OCI-M1 (cell line): ENCODE measurements around the gene MTMR12.
"Not testable (repeated sequence)": the region's sequence is repeated elsewhere in the genome, so short reads cannot be mapped to it uniquely, and the experiment has no call there.

Experiments used
- DNase-seq: peaks from one replicate; lab custom pipeline; 2025; lab: John Stamatoyannopoulos, UW

MTMR12 gene

DNA sequence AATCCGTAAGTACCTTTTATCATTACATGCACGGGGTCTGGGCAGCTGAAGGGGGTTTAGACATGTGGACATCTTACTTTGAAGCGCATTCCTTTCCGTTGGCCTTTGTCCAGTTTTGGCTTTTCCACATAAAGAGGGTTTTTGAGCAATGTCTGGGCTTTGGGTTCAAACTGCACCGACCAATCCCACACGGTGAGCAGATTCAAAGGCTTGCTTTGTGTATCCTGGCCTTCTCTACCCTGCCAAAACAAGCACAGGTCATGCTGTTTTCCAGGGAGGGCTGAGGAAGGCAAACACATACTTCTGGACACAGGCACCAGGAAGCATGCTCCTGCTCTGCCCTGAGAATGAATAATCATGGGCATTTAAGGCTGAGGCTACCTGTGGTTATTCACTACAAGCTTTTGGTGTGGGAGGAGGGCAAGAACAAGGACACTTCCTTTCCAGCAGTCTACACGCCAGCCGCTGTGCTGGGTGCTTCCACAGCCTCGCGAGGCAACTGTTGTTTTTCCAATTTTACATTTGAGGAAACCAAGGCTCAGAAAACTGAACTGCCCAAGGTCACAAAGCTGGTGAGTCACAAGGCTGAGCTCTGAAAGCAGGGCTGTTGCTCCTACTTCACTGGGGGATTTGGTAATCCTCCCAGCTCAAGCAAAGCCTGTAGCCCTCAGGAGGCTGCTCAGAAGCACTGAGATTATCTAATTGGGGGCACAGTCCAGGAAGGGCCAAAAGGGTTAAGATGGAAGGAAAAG lies 78.9 kb downstream of the MTMR12 start:
- DNase-seq = no peak

DNA sequence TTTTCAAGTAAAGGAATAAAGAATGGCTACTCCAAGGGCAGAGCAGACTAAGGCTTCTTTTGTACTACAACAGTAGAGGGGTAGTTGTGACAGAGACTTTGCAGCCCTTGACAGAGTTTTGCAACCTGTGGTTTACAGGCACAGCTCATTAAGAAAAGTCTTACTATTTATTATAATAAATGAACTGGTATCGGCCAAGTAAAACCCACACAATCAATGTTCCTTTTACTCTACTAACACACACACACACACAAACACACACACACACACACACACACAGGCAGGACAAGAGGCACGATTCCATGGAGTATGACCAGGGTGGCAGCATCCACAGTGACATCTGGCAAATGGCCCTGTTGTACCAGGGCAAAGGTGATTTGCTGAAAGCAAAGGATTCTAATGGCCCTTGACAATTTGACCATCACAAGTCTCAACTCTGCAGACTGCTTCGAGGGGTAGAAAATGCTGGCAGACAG lies 79.5 kb downstream of the MTMR12 start:
- DNase-seq = no peak

DNA sequence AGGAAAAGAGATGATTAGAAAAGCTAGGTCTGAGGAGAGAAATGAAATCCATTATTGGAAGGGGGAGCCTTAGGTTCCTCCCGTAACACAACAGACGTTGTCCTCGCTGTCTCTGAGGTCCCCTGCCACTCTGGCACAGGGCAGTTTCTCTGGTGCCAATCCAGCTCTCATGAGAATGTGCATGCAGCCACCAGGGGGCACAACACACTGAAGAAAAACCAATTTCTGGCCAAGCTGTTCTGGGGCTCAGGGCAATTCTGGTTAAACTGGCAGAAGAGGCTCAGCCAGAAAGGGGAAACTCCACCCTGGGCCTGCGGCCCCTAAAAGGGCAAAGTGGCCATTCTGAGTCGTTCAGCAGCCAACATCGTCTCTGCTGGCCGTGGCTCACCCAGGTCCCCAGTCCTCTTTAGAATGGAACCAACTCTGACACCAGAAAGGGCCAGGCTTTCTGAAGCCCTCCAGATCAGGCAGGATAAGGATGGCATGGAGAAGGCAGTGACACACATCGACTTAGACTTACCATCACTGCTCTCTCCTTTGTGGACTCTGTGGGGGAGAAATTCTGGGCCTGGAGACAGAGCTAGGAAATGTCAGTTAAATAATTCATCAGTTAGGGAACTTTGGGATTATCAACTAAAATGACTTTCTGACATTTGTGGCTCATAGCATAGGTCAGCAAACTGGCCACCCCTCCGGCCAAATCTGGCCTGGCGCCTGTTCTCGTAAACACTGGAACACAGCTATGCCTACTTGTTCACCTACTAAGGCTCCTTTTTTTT lies 80.1 kb downstream of the MTMR12 start:
- DNase-seq = peak; percentile 71

DNA sequence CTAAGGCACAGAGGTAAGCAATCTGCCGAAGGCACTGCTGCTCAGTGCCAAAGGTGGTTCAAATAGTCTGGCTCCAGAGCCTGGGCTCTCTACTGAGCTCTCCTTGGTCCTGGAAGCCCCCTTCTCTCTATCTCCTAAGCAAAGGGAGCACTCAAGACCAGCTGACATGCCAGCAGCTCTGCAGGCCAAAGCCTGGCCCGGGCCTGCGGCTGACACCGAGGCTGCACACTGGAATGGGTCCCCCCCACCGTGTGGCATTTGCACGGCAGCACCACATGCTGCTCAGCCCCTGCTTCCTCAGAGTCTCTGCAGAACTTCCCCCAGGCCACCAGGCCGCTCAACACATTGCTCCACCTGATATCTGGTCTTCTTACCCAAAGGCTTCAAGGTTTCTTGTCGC lies 80.8 kb downstream of the MTMR12 start:
- DNase-seq = no peak

DNA sequence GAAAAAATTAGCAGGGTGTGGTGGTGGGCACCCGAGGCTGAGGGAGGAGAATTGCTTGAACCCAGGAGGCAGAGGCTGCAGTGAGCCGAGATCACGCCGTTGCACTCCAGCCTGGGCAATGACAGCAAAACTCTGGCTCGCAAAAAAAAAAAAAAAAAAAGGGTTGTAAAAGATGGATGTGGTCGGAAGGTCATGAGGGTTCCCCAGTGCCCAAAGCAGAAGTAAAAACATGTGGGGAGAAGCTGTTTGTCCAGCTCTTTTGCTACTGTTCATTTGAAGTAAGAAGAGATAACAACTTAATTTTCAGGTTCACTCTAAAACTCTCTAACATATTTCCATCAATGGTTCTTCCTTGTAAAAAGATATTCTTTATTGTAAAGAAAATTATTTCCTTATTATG lies 81.5 kb downstream of the MTMR12 start:
- no peak for DNase-seq

DNA sequence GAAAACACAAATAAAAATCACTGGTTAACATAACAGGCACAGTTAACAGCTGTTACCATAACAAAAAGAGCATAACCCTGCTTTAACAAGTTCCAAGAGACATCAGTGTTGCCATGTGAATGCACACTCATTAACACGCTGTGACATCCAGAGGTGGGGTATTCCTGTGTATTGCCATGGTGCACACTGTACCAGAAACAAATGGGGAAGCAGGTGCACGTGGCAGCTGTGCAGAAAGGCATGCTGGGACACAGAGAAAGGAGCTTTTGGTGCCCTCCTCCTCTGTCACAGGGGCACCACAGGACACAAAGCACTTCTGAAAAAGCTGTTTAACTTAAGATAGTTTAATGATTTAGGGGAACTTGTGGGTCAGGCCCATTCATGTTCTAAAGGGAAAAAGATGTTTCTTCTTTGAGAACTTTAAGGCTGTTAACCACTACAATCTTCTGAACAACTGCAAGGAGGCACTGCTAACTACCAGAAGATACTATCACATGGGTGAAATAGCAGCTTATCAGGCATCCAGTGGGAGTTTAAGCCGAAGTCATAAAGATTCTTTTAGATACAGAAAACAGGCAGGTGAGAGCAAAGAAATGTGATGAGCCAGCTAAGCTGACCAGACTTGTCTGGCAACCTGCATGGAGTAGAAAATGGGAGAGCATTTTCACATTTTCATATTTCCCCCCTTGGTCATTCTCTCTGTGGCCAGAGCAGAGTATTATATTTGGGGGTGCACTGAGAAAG lies 82.2 kb downstream of the MTMR12 start:
- DNase-seq = no peak

DNA sequence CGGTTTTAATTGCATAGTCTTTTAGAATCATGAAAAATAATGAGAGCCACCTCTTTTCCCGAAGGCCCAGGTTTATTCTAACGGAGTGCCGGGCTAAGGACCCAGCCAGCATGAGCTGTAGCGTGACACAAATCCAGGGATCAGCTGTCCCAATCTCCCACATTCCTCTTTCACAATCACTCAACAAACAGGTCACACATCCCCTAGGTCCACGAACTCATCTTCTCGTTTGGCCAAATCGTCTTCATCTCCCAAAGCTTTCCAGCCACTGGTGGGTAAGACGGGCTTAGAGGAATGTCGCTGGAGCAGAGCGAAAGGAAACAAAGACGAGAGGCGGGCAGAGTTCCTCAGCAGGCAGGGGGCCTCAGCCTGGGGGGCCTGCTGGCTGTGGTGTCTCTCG lies 83.2 kb downstream of the MTMR12 start:
- DNase-seq = no peak

DNA sequence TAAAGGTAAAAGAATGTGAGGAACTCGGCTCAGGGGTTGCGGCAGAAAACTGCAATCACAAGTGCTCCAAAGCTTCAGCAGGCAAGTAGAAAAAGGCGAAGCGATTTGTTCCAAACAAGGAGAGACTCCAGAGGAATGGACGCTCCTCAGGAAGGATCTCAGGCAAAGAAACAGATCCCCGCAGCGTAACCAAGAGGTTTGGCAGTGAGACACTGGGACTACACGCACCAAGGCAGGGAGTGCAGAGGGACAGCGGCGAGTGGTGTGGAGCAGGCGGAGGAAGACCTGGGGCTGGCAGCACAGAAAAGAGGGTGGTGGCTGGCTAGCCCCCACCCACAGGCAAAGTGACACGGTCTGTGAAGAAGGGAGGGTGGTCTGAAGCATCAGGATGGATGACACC lies 83.9 kb downstream of the MTMR12 start:
- DNase-seq = no peak

DNA sequence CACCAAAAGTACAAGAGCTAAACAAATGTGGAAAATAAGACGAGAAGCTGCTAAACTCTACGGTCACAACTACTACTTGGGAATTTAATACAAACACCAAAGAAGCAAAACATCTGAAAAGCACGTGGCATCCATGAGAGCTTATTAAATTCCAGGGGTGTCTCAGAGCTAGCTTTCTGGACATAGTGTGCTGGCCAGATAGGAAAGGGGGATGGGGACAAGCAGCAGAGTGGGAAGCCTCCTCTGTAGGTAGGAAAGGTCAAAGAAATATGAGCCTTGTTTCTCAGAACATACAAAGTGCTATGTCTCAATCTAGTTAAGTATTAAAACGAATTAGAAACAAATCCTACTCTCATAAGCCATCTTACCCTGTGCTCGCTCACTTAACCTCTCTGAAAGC lies 87.3 kb downstream of the MTMR12 start:
- no peak for DNase-seq

DNA sequence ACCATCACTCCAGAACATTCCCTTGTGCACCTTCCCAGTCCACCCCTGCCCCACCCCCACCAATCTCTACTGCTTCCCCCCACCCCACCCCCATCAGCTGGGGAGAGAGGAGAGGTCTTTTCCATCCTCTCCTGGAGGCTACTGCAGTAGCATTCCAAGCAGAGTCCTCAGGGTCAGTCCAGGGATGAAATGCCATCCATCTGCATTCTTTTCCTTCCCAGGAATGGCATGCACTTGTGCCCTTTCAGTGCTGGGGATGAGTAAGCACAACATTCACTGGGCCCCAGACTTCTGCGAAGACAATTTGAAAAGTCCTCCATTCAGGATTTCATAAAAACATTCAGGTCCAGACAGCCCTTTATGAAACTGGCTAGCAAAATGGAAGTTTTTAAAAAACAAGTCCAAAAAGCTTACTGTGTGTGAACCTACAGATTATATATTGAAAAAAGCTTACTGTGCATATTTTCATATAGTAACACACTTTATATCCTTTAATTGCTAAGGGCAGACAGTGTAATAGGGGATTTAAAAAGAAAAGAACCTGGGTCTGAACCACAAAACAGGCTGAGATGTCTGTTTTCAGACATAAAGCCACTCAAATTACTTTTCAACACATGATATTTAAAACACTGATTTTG lies 88.6 kb downstream of the MTMR12 start:
- DNase-seq = no peak

DNA sequence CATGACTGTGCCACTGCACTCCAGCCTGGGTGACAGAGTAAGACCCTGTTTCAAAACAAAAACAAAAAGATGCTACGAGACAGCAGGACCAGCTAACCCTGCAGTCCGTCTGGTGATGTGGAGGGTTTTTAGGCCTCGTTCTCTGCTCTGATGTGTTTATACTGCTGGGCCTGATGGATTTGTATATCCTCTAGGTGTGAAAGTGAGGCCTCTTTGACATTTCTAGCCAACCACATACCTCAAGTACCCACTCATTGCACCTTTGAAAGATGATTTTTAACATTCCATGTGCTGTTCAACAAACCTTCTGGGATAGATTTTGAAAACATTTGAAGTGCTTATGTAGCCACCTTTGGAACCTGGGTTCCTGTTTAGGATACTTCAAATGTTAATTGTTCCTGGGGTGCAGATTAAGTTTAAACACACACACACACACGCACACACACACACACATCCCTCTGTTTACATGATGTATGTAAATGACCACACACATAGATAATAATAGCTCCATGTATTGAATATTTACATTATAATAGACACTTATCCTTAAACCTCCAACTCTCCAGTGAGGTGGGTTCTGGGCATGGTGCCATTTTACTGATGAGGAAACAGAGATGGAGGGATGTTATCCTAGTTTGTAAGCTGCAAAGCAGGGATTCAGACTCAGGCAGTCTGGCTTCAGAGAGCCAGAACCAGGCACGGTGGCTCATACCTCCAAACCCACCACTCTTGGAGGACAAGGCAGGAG lies 89.8 kb downstream of the MTMR12 start:
- no peak for DNase-seq

DNA sequence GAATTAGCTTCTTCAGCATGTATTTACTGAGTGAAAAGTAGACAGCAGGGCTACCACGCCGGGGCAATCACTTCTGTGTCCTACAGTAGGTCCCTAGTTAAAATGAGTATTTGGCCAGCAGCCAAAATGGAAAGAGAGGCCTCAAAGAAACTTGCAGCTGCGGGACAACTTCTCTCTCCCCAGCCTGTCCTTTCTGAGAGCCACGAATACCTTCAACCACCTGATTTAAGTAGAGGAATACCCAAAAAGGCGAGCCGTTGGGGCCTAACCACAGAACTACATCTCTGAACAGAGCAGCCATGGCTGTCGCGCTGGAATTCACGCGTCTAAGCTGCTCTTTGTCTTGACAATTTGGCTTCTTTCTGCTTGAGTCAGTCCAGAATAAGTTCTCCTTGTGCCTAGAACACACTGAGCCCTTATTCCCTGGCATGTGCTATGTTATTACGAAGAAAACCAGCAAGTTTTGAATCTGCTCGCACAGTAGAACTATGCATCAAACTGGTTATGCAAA lies 94.8 kb downstream of the MTMR12 start:
- DNase-seq = peak; percentile 45

DNA sequence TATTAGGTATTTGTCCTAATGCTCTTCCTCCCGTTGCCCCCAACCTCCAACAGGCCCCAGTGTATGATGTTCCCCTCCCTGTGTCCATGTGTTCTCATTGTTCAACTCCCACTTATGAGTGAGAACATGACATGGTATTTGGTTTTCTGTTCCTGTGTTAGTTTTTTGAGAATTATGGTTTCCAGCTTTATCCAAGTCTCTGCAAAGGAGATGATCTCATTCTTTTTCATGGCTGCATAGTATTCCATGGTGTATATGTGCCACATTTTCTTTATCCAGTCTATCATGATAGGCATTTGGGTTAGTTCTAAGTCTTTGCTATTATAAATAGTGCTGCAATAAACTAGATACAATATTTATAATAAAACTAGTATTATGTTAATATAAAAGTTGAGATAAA lies 98.4 kb downstream of the MTMR12 start:
- DNase-seq = not testable (repeated sequence)

DNA sequence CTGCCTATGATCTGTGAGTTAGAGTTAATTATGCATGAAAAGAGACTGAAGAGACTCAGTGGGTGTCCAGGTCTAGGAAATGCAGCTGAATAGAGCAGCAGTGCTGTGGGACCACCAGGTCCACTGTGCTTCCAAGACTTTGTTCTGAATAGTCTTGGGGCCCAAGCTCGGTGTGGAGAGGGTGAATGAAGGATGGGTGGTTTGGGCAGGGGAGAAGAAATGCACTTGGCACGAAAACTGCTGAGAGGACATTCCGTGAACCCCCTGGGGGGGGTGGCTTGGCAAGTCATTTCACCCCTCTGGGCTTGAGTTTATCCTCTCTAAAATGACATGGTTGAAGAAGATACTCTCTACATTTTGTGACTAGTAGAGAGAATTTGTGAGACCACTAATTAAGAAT lies 102.6 kb downstream of the MTMR12 start:
- DNase-seq = no peak

DNA sequence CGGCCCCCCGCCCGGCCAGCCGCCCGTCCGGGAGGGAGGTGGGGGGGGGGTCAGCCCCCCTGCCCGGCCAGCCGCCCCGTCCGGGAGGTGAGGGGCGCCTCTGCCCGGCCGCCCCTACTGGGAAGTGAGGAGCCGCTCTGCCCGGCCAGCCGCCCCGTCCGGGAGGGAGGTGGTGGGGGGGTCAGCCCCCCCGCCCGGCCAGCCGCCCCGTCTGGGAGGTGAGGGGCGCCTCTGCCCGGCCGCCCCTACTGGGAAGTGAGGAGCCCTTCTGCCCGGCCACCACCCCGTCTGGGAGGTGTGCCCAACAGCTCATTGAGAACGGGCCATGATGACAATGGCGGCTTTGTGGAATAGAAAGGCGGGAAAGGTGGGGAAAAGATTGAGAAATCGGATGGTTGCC lies 103.9 kb downstream of the MTMR12 start:
- DNase-seq = not testable (repeated sequence)

DNA sequence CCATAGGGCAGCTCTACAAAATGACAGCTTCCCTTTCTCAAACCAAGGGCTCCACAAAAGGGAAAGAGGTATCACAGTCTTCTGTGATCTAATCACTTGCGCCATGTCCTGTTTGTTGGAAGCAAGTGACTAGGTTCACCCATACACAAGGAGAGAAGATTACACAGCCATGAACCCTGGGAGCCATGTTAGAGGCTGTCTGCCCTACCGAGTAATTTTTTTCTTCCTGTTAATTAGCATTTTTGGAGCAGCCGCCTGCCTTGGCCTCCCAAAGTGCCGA lies 105.4 kb downstream of the MTMR12 start:
- DNase-seq = no peak

DNA sequence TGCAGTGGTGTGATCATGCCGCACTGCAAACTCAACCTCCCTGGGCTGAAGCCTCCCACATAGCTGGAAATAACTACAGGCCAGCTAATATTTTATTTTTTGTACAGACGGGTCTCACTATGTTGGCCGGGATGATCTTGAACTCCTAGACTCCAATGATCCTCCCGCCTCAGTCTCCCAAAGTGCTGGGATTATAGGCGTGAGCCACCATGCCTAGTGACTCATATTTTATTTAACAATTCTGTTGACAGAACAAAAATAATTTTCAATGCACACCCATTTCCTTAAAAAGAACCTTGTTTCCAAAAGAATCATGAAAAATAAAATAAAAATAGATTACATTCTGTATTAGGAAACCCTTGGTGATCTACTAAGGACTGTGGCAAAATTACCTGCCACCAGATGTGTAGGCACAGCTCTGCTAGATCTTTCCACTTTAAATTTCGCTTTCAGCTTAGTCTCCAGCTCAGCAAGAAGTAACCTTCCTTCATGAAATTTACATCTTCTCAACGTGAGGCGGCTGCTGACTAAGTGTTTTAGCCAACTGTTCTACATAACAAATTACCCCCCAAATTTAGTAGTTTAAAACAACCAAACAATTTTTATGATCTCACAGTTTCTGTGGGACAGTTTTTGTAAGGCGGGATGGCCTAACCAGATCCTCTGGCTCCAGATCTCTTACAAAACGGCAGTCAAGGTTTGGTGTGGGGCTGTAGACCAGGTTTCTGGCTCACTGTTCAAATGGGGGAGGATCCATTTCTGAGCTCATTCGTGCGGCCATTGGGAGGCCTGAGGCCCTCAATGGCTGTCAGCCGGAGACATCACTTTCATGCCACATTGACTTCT lies 106.0 kb downstream of the MTMR12 start:
- no peak for DNase-seq

DNA sequence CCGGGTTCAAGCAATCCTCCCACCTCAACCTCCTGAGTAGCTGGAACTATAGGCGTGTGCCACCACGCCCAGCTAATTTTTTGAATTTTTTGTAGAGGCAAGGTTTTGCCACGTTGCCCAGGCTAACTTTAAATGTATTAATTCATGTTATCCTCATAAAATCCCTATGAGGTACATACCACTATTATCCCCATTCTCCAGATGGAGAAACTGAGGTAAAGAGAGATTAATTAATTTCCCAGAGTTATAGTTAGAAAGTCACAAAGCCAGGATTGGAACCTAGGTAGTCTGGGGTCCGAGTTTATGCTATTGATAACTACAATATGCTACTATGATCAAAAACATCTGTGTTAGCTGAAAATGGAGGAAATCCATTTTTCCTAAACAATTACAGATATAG lies 106.7 kb downstream of the MTMR12 start:
- no peak for DNase-seq

DNA sequence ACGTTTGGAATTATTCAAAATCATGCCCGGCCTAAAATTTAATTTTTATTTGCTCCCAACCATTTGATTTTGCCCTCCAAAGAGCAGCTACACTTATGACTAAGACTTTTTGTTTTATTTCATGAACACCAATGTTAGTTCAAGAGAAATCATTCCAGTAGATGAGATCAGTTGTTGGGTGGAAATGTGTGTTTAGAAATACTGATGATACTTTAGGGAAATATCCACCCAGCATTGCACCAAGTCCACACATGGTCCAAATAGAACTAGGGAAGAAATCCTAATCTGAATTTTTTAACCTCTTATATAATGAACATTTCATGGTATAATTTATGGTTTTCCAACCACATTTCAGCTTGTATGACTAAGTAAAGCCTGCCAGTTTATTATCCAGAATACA lies 110.3 kb downstream of the MTMR12 start:
- no peak for DNase-seq

DNA sequence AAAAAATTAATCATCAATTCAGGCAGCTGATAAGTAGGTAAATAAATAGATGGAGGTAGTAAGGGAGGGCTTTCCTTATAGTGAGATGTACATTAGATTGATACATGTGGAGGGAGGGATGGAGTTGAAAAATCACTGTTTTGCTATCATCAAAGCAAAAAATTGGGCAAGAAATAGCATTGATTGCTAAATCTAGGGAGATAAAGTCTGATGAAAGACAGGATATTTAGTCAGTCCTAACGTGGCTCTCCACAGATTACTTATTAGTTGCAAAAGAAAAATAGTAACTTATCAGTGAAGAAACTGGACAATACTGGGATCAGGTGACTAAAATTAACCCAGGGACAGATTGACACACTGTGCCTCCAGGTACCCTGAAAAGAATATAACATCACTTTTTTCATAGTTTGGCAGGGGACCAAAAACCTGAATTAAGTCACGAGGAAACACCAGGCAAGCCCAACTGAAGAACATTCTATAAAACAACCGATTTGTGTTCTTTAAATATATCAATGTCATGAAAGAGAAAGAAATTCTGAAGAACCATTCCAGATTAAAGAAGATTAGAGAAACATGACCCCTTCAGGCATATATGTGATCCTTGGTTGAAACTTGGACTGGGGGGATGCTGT lies 111.5 kb downstream of the MTMR12 start:
- no peak for DNase-seq
